Neural progenitor cell (in vitro differentiated cells): Measurements from ENCODE around the gene MRPL17. TPM values are rescaled to one million over a fixed set of nuclear protein-coding genes. Genes with fewer than 3 reads are reported as not detected.

Experiments
- DNase-seq: peaks from one replicate; pipeline ENCODE4 v3.0.0-alpha.2; 2016; ENCODE audit warnings: low spot score
- H2AFZ ChIP-seq: fragments of 200-600 bp; sonication (generic); replicated peaks from 2 replicates; pipeline ENCODE4 v1.6.1; 2016; ENCODE audit warnings: antibody characterized with exemption
- H3F3A ChIP-seq: fragments of 200-600 bp; sonication (generic); 2 replicates; pipeline ENCODE4 v1.6.1; 2016; ENCODE audit warnings: antibody characterized with exemption, low read depth
- H3K27ac ChIP-seq: fragments of 200-600 bp; sonication (generic); 2 replicates; pipeline ENCODE4 v1.5.1; 2016; ENCODE audit warnings: mild to moderate bottlenecking
- H3K27me3 ChIP-seq: fragments of 200-600 bp; sonication (generic); 2 replicates; pipeline ENCODE4 v1.6.1; 2016; ENCODE audit warnings: mild to moderate bottlenecking, moderate library complexity
- H3K36me3 ChIP-seq: fragments of 200-600 bp; sonication (generic); 2 replicates; pipeline ENCODE4 v1.5.1; 2016
- H3K4me1 ChIP-seq: fragments of 200-600 bp; sonication (generic); 2 replicates; pipeline ENCODE4 v1.6.1; 2016; ENCODE audit warnings: mixed run types
- H3K4me2 ChIP-seq: fragments of 200-600 bp; sonication (generic); 2 replicates; pipeline ENCODE4 v1.6.1; 2016
- H3K4me3 ChIP-seq: fragments of 200-600 bp; sonication (generic); 2 replicates; pipeline ENCODE4 v1.5.1; 2016
- H3K79me2 ChIP-seq: fragments of 200-600 bp; sonication (generic); 2 replicates; pipeline ENCODE4 v1.6.1; 2016; ENCODE audit warnings: low read depth
- H3K9ac ChIP-seq: fragments of 200-600 bp; sonication (generic); 2 replicates; pipeline ENCODE4 v1.6.1; 2016
- H3K9me3 ChIP-seq: fragments of 200-600 bp; sonication (generic); 2 replicates; pipeline ENCODE4 v1.5.1; 2016; ENCODE audit warnings: low read depth
- H4K20me1 ChIP-seq: fragments of 200-600 bp; sonication (generic); 2 replicates; pipeline ENCODE4 v1.6.1; 2016; ENCODE audit warnings: low read depth
- H3K27ac Mint-ChIP-seq: 3 replicates; pipeline ENCODE4 v1.8.0; 2021; ENCODE audit warnings: mixed read lengths
- H3K27me3 Mint-ChIP-seq: 2 replicates; pipeline ENCODE4 v1.8.0; 2022; ENCODE audit warnings: low read depth, mild to moderate bottlenecking, inconsistent platforms, moderate library complexity, mixed read lengths; ENCODE audit not compliant: insufficient read depth
- H3K36me3 Mint-ChIP-seq: 3 replicates; pipeline ENCODE4 v1.8.0; 2021; ENCODE audit warnings: mixed read lengths
- H3K4me1 Mint-ChIP-seq: 3 replicates; pipeline ENCODE4 v1.8.0; 2021; ENCODE audit warnings: mixed read lengths
- H3K4me3 Mint-ChIP-seq: 3 replicates; pipeline ENCODE4 v1.8.0; 2021; ENCODE audit warnings: mild to moderate bottlenecking, moderate library complexity, mixed read lengths
- H3K9me3 Mint-ChIP-seq: 3 replicates; pipeline ENCODE4 v1.8.0; 2020; ENCODE audit warnings: mixed read lengths
- EZH2 ChIP-seq: fragments of 200-600 bp; sonication (generic); IDR thresholded peaks from 2 replicates; pipeline ENCODE4 v1.6.1; 2017; ENCODE audit warnings: antibody characterized with exemption, mild to moderate bottlenecking, moderate library complexity
- EZH2phosphoT487 ChIP-seq: fragments of 200-600 bp; sonication (generic); IDR thresholded peaks from 2 replicates; pipeline ENCODE4 v1.6.1; 2017; ENCODE audit warnings: antibody characterized with exemption
- total RNA-seq: library from RNA; depleted of rRNA; stranded (reverse); fragments of >200 nt; gene quantifications from 2 replicates; pipeline ENCODE4 v1.2.3, GENCODE V29; 2015; ENCODE audit warnings: low replicate concordance
- TF ChIP-seq, protein P1 (sequence below): fragments of 200-600 bp; sonication (generic); IDR thresholded peaks from 2 replicates; pipeline ENCODE4 v1.5.1; 2017; ENCODE audit warnings: antibody characterized with exemption, mild to moderate bottlenecking

The MRPL17 gene
- total RNA-seq, 1 donor from 2014 or later = 24.3 TPM

DNA sequence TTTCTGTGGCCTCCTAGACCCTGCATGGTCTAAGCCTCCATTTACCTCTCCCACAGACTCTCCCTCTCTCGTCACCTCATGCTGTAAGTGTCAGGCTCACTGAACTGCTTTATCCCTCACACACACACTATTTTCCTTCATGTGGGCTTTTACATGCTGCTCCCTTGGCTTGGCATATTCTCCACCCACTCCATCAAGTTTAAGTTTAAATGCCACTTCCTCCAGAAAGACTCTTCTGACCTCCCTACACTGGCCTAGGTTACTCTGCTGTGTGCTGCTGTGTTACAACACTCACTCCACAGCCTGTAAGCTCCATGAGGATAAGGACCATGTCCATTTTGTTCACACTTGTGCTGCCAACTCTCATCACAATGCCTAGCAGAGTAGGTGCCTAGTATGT is 30.0 kb downstream of the MRPL17 start:
- Histone ChIP-seq H3K9ac (no peak overlapping the region), H3K4me1 (peaks cover 3% of the 10 kb centered on the region), H3K4me2 (no peak overlapping the region), H3K27ac (no peak overlapping the region), H3F3A (peaks cover 7% of the 10 kb centered on the region), H3K27me3 (peaks cover 69% of the 10 kb centered on the region), H3K4me3 (no peak overlapping the region), H2AFZ (no peak overlapping the region), H3K36me3 (no peaks in the 10 kb centered on the region), H3K79me2 (no peaks in the 10 kb centered on the region), H3K9me3 (no peaks in the 10 kb centered on the region), H4K20me1 (no peaks in the 10 kb centered on the region)
- Mint-ChIP-seq H3K4me3 (no peak overlapping the region), H3K27ac (no peak overlapping the region), H3K36me3 (no peaks in the 10 kb centered on the region), H3K27me3 (peaks cover 5% of the 10 kb centered on the region), H3K9me3 (no peaks in the 10 kb centered on the region), H3K4me1 (peaks cover 11% of the 10 kb centered on the region)
- no peak for DNase-seq
- no peak for TF ChIP-seq EZH2
- TF ChIP-seq, protein P1, sequence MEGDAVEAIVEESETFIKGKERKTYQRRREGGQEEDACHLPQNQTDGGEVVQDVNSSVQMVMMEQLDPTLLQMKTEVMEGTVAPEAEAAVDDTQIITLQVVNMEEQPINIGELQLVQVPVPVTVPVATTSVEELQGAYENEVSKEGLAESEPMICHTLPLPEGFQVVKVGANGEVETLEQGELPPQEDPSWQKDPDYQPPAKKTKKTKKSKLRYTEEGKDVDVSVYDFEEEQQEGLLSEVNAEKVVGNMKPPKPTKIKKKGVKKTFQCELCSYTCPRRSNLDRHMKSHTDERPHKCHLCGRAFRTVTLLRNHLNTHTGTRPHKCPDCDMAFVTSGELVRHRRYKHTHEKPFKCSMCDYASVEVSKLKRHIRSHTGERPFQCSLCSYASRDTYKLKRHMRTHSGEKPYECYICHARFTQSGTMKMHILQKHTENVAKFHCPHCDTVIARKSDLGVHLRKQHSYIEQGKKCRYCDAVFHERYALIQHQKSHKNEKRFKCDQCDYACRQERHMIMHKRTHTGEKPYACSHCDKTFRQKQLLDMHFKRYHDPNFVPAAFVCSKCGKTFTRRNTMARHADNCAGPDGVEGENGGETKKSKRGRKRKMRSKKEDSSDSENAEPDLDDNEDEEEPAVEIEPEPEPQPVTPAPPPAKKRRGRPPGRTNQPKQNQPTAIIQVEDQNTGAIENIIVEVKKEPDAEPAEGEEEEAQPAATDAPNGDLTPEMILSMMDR = no peak
- no peak for TF ChIP-seq EZH2phosphoT487

DNA sequence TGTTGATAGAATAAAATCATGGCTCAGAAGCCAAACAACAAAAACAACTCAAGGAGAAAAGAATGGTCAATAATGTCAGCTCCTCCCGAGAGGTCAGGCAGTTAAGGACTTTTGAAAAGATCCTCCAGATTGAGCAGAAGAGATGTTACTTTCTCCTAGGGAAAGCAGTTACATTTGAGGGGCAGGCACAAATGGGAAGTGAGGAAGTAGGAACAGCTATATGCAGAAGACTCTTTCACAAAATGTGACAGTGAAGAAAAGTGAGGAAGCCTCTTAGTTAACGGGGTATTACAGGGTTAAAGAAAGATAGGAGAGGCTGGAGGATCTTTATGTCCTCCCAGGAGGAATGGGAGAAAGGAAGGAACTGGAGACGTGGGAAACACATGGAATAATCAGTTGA is 31.0 kb downstream of the MRPL17 start:
- H3K27ac ChIP-seq = no peak overlapping the region
- H3K9ac ChIP-seq = no peak overlapping the region
- H3K4me3 ChIP-seq = no peak overlapping the region
- peaks cover 7% of the 10 kb centered on the region for H3K4me1 ChIP-seq
- no peaks in the 10 kb centered on the region for H3K9me3 ChIP-seq
- no peaks in the 10 kb centered on the region for H3K79me2 ChIP-seq
- peaks cover 7% of the 10 kb centered on the region for H3F3A ChIP-seq
- Mint-ChIP-seq H3K9me3 (no peaks in the 10 kb centered on the region), H3K27ac (no peak overlapping the region), H3K27me3 (peaks cover 5% of the 10 kb centered on the region), H3K36me3 (no peaks in the 10 kb centered on the region), H3K4me3 (no peak overlapping the region), H3K4me1 (peaks cover 10% of the 10 kb centered on the region)
- H3K36me3 ChIP-seq = no peaks in the 10 kb centered on the region
- H3K27me3 ChIP-seq = peaks cover 60% of the 10 kb centered on the region
- DNase-seq = no peak
- H4K20me1 ChIP-seq = no peaks in the 10 kb centered on the region
- TF ChIP-seq EZH2phosphoT487 = no peak
- TF ChIP-seq EZH2 = no peak
- TF ChIP-seq, protein P1 = no peak
- no peak overlapping the region for H2AFZ ChIP-seq
- H3K4me2 ChIP-seq = no peak overlapping the region

DNA sequence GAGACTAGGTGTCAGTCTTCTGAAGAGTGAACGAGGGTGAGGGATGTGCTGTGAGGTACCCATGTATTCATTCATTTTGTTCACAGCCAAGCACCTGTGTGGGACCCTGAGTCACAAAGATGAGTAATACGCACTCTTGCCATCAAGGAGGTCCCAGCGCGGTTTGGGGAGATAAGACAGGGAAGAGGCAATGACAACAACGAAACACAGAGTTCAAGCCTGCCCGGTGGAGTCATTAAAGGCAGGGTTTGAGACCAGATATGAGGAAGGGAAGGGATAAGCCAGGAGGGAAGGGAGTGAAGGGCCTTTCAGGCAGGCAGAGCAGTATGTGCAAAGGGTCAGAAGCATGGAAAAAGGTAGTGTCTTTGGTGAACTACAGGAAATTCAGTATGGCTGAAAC is 32.2 kb downstream of the MRPL17 start:
- Histone ChIP-seq H3K27me3 (peaks cover 48% of the 10 kb centered on the region), H3F3A (peaks cover under 1% of the 10 kb centered on the region), H4K20me1 (no peaks in the 10 kb centered on the region), H3K9me3 (no peaks in the 10 kb centered on the region), H3K4me1 (peaks cover 10% of the 10 kb centered on the region), H3K36me3 (no peaks in the 10 kb centered on the region), H3K4me3 (no peak overlapping the region), H3K79me2 (no peaks in the 10 kb centered on the region), H3K4me2 (no peak overlapping the region), H3K9ac (no peak overlapping the region), H2AFZ (no peak overlapping the region), H3K27ac (no peak overlapping the region)
- Mint-ChIP-seq H3K36me3 (no peaks in the 10 kb centered on the region), H3K4me3 (no peak overlapping the region), H3K9me3 (no peaks in the 10 kb centered on the region), H3K27ac (no peak overlapping the region), H3K27me3 (no peaks in the 10 kb centered on the region), H3K4me1 (no peaks in the 10 kb centered on the region)
- no peak for DNase-seq
- TF ChIP-seq, protein P1 = no peak
- TF ChIP-seq EZH2phosphoT487 (no peak), EZH2 (no peak)

GRCh38 chr11:6650104-6650503 is 33.0 kb downstream of the MRPL17 start:
- Mint-ChIP-seq H3K4me3 (no peak overlapping the region), H3K9me3 (no peaks in the 10 kb centered on the region), H3K27ac (no peak overlapping the region), H3K27me3 (no peaks in the 10 kb centered on the region), H3K4me1 (peaks cover 4% of the 10 kb centered on the region), H3K36me3 (peaks cover 7% of the 10 kb centered on the region)
- Histone ChIP-seq H3K4me2 (no peak overlapping the region), H3K36me3 (no peaks in the 10 kb centered on the region), H4K20me1 (no peaks in the 10 kb centered on the region), H3F3A (no peaks in the 10 kb centered on the region), H3K9me3 (no peaks in the 10 kb centered on the region), H2AFZ (no peak overlapping the region), H3K4me1 (peaks cover 10% of the 10 kb centered on the region), H3K4me3 (no peak overlapping the region), H3K79me2 (no peaks in the 10 kb centered on the region), H3K27me3 (peaks cover 43% of the 10 kb centered on the region), H3K9ac (no peak overlapping the region), H3K27ac (no peak overlapping the region)
- no peak for TF ChIP-seq EZH2
- TF ChIP-seq EZH2phosphoT487 = no peak
- DNase-seq = no peak
